GM12872 (cell line): ENCODE measurements around the gene GLB1L3.

Experiments used
- TF ChIP-seq, protein P1 (sequence below): IDR thresholded peaks from 3 replicates; pipeline ENCODE4 v1.5.1; 2011; ENCODE audit warnings: low read depth, mild to moderate bottlenecking, low read length, moderate library complexity; ENCODE audit not compliant: insufficient read depth

The GLB1L3 gene

DNA sequence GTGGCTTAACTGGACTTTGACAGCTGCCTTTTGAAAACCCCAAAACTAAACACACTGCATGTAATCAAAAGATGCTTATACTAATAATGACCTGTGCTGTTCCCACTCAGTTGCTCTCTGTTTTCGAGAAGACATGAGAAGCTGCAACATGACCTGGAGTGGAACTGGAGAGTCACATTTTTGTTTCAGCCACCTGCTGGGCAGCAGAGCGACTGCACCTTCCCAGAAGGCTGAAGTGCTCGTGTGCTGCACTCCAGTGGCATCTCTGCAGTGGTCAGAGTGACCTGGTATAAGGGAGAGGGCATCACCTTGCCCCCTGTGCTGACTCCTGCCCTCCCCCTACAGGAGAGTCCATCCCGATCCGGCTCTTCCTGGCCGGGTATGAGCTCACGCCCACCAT is 31.6 kb upstream of the GLB1L3 start:
- TF ChIP-seq, protein P1, sequence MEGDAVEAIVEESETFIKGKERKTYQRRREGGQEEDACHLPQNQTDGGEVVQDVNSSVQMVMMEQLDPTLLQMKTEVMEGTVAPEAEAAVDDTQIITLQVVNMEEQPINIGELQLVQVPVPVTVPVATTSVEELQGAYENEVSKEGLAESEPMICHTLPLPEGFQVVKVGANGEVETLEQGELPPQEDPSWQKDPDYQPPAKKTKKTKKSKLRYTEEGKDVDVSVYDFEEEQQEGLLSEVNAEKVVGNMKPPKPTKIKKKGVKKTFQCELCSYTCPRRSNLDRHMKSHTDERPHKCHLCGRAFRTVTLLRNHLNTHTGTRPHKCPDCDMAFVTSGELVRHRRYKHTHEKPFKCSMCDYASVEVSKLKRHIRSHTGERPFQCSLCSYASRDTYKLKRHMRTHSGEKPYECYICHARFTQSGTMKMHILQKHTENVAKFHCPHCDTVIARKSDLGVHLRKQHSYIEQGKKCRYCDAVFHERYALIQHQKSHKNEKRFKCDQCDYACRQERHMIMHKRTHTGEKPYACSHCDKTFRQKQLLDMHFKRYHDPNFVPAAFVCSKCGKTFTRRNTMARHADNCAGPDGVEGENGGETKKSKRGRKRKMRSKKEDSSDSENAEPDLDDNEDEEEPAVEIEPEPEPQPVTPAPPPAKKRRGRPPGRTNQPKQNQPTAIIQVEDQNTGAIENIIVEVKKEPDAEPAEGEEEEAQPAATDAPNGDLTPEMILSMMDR, result peak; percentile 76

DNA sequence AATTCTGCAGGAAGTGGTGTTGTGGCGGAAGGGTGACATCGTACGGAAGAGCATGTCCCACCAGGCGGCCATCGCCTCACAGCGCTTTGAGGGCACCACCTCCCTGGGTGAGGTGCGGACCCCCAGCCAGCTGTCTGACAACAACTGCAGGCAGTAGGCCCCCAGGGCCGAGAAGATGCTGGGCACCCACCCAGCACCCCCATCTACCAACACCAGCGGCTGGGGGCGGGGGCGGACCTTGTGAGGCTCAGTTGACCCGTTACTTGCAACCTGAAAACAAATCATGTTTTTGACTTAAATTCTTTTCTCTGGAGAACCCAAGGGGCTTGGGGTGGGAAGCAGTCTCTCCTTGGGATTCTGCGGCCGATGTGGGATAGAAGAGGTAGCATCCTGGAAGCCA is 30.7 kb upstream of the GLB1L3 start:
- TF ChIP-seq, protein P1, result no peak

DNA sequence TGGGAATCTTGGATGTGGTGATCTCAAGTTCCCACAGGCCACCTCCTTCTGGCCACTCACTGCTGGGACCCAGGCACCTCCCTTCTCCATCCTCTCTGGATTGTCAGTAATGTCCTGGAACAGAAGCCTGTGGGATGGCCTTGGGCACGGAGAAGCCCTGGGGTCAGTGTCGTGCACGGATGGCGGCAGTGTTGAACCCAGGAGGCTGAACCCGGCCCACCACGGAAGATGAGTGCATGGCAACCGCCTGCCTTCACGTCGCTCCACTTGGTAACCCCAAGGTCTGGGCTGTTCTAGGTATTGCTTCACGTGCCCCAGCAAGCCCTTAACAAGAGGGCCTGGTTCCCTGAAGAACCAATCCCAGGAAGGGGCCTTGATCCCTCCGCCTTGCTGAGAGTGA is 30.1 kb upstream of the GLB1L3 start:
- TF ChIP-seq, protein P1, result no peak

DNA sequence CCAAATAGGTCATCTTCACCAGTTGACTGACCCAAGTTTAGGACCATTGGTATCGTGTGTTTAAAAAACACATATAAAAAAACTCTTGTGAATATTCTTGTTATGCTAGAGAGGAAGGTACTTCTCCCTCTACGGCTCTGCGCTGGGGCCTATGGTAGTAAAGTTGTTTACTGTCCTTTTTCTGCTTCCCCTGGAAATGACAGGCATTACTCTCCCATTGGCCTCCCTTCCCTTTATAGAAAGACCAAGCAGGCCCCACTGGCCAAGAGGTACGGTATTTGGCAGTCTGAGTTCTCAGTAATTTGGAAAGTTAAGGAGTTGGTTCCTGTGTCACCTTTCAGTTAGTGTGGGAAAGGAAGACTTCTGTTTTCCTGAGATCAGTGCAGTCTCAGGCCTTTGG is 29.5 kb upstream of the GLB1L3 start:
- TF ChIP-seq, protein P1, result no peak

DNA sequence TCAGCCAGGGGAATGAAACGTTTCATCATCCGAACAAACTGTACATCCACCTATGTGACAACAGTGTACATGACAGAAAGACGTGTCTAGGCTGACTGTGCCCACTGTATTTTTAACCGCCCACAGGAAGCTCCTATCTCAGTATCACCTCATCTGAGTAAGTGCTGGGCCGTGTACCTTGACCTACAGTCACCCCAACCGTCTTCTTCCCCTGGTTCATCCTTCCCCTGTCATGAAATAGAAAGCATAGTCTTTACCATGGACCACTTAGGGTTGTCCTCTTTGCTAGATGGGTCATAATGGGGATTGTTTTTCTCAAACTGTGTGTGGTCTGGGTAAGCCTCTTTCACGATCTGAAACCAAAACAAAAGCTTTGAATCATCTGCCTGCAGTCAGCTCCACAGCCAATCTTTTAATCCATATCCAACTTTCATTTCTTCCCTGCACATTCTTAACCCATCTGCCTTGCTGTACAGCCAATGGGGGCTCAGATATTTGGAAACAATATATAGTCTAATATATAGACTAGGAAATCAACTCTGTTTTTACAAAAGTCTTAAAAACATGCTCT is 27.2 kb upstream of the GLB1L3 start:
- TF ChIP-seq, protein P1, result no peak

DNA sequence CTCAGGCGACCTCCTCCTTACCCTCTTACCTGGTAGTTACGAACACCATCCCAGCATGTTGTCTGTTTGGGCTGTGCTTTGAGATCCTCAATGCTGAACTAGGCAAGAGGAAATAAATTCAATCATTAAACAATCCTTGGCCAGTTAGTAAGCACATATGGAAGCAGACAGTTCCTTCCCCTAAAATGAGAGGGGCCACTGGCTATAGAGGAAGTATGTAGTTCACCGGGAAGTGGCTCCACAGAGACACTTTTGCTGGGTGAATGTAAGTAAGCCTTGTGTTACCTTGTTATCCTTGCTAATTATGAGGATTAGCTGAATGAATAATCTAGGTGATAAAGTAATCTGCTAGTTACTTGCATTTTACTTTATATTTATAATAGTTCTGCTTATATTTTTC is 25.9 kb upstream of the GLB1L3 start:
- TF ChIP-seq, protein P1, result no peak

DNA sequence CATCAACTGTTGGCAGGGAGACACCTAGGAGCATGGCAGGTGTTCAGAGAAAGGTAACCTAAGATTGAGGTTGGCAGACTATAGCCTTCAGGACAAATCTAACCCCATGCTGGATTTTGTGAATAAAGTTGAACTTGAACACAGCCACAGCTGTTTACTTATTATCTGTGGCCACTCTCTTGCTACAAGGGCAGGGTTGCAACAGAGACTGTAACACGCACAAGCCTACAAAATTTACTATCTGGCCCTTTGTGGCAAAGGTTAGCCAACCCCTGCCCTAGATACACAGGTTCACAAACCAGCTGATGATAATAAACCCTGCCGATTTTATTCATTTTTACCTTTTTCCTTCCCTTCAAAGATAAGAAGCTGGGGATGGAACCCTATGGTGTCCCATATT is 25.5 kb upstream of the GLB1L3 start:
- TF ChIP-seq, protein P1, result no peak
